Body of pancreas (tissue), 4 donors: ENCODE measurements around the gene FGF22. TPM values are rescaled to one million over a fixed set of nuclear protein-coding genes. Genes with fewer than 3 reads are reported as not detected.

Experiments used
- ATAC-seq: fragments of 150-250 bp; one replicate; pipeline ENCODE4 v1.9.1; 2016
- DNase-seq, 4 donors: peaks; one replicate each; pipeline ENCODE4 v3.0.0-alpha.2; 2019
- H3K27ac ChIP-seq, 4 donors: fragments of 200-600 bp; sonication (generic); 1 replicate in 3 of 4; 2 replicates in 1 of 4; pipeline versions ENCODE4 v1.5.1 to v1.6.1; 2016 to 2019; ENCODE audit warnings: mild to moderate bottlenecking in 1 of 4, mixed read lengths in 1 of 4, moderate library complexity in 1 of 4
- H3K27me3 ChIP-seq, 2 donors: fragments of 200-600 bp; sonication (generic); one replicate each; pipeline ENCODE4 v1.6.0; 2016; ENCODE audit warnings: mild to moderate bottlenecking in 1 of 2
- H3K36me3 ChIP-seq, 2 donors: fragments of 200-600 bp; sonication (generic); replicated peaks in 1 of 2; 2 replicates each; pipeline ENCODE4 v1.5.1; 2016; ENCODE audit warnings: low read depth in 2 of 2; ENCODE audit not compliant: insufficient read depth in 1 of 2
- H3K4me1 ChIP-seq: fragments of 200-600 bp; sonication (generic); one replicate; pipeline ENCODE4 v1.6.0; 2016
- H3K4me3 ChIP-seq, 2 donors: fragments of 200-600 bp; sonication (generic); 1 replicate in 1 of 2; 2 replicates in 1 of 2; pipeline ENCODE4 v1.5.1; 2016 to 2019
- H3K9me3 ChIP-seq, 3 donors: fragments of 200-600 bp; sonication (generic); 1 replicate in 2 of 3; 2 replicates in 1 of 3; pipeline ENCODE4 v1.5.1; 2016
- POLR2A ChIP-seq, 3 donors: fragments of 450-650 bp; IDR thresholded peaks; one replicate each; pipeline ENCODE4 v1.6.1; 2016; ENCODE audit warnings: antibody characterized with exemption in 3 of 3, mild to moderate bottlenecking in 2 of 3
- WGBS, 2 donors: methylation state at CpG; one replicate each; pipeline ENCODE4 v1.1.5; 2017; 5-methylcytosine and 5-hydroxymethylcytosine counted together
- intact Hi-C: fragments of 100-400 bp; cut with DNase I; formaldehyde crosslinking; loops from one replicate; pipeline ENCODE4 v1.15.1; 2023
- total RNA-seq, 2 donors: library from RNA; depleted of rRNA; stranded (reverse); fragments of >200 nt; gene quantifications; one replicate each; pipeline ENCODE4 v1.1.0, GENCODE V29; 2016
- TF ChIP-seq, protein P1 (sequence below), 7 experiments: fragments of 450-650 bp in 4 of 7; fragments of 200-600 bp in 3 of 7; sonication (generic) in 3 of 7; IDR thresholded peaks; one replicate each; pipeline ENCODE4 v1.5.1; 2016 to 2019; ENCODE audit warnings: antibody characterized with exemption in 7 of 7

The FGF22 gene
- total RNA-seq, 2 donors from 2014 or later: not detected

DNA sequence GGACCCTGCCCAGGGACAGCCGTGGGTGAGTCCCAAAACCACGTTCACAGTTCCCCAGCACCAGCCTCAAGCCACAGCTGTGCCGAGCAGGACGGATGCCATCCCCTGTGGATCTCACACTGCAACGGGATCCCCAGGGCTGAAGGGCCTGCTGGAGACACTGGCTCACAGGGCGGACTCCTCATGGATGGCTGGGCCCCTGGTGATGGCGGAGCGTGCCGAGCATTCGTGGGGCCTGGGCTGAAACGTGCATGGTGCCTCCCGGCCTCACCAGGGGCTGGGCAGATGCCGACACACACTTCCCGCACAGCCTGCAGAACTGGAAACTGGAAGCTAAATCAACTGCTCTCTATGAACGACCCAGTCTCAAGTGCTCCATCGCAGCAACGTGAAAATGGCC lies 13.7 kb downstream of the FGF22 start:
- no peak for DNase-seq
- Histone ChIP-seq H3K27ac (no peak overlapping the region), H3K4me3 (no peak overlapping the region), H3K27me3 (no peaks in the 10 kb centered on the region), H3K9me3 (no peaks in the 10 kb centered on the region), H3K36me3 (peaks cover 11 to 13% of the 10 kb centered on the region in 2 donors), H3K4me1 (peaks cover 16% of the 10 kb centered on the region)
- TF ChIP-seq, protein P1, sequence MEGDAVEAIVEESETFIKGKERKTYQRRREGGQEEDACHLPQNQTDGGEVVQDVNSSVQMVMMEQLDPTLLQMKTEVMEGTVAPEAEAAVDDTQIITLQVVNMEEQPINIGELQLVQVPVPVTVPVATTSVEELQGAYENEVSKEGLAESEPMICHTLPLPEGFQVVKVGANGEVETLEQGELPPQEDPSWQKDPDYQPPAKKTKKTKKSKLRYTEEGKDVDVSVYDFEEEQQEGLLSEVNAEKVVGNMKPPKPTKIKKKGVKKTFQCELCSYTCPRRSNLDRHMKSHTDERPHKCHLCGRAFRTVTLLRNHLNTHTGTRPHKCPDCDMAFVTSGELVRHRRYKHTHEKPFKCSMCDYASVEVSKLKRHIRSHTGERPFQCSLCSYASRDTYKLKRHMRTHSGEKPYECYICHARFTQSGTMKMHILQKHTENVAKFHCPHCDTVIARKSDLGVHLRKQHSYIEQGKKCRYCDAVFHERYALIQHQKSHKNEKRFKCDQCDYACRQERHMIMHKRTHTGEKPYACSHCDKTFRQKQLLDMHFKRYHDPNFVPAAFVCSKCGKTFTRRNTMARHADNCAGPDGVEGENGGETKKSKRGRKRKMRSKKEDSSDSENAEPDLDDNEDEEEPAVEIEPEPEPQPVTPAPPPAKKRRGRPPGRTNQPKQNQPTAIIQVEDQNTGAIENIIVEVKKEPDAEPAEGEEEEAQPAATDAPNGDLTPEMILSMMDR (IDR thresholded peaks at IDR 0.05): no peak
- no peak for TF ChIP-seq POLR2A (IDR thresholded peaks at IDR 0.05)
- 90 to 98% methylated on average over 8 to 17 of the region's 17 CpGs for WGBS, 2 donors
- intact Hi-C loops: no loop called here
- ATAC-seq: no peak

DNA sequence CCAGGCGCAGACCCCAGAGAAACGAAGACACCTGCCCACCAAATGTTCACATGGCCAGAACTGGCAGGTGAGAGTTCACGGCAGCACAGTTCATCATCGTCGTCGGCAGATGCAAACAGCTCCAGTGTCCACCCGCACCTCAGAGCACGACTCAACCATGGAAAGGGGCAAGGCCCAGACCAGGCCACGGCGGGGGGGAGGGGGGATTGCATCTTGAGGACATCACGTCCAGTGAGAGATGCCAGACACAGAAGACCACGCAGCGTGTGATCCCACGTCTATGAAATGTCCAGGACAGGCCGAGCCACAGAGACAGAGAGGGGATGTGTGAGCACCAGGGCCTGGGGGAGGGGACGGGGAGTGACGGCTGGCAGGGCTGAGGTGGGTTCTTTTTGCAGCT lies 16.0 kb downstream of the FGF22 start:
- Histone ChIP-seq H3K27me3 (no peaks in the 10 kb centered on the region), H3K4me3 (no peak overlapping the region), H3K9me3 (no peaks in the 10 kb centered on the region), H3K36me3 (peaks cover 4 to 6% of the 10 kb centered on the region in 2 donors), H3K27ac (no peak overlapping the region), H3K4me1 (peaks cover 39% of the 10 kb centered on the region)
- TF ChIP-seq POLR2A (IDR thresholded peaks at IDR 0.05): no peak
- TF ChIP-seq, protein P1 (IDR thresholded peaks at IDR 0.05): no peak
- no peak for ATAC-seq
- DNase-seq: no peak
- WGBS, 2 donors: 79 to 92% methylated on average over 17 of the region's 17 CpGs
- intact Hi-C loops: no loop called here

DNA sequence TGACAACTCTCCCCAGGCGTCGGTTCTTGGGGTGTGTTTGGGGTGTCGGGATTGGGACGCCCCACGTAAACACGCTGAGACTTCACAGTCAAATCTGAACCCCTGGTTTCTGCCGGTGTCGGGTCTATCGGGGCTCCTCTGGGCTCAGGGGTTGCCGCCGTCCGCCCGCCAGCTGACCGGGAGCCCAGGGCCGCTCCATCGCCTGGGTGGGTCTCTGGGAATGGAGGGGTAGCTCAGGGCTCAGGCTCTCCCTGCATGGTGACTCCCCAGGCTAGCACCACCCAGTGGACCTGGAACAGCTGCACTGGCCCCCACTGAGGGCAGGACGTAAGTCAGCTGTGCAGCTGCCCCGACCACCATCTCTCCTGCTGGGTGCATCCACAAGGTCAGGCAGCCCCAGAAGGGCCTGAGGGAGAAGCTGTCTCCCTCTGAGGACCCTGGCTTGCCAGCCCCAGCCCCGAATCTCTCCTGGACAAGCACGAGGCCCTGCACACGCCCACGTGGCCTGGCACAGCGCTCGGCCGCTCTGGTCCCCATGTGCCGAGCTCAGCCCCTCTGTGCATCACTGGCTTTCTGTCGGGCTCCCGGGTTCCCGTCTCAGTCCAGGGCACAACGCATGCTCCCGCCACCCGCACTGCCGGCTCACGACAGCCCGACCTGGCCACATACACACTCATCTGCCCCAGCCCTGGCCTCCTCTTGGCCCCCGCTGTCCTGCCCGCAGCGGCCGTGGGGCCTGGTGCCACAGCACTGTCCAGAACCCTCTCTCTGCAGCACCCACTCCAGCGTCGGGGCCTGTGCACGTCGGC lies 17.3 kb downstream of the FGF22 start:
- intact Hi-C loops: no loop called here
- H3K27ac ChIP-seq: no peak overlapping the region
- ATAC-seq: no peak
- H3K4me3 ChIP-seq: no peak overlapping the region
- WGBS, 2 donors: 89 to 91% methylated on average over 27 to 42 of the region's 43 CpGs
- H3K36me3 ChIP-seq: no peaks in the 10 kb centered on the region
- no peaks in the 10 kb centered on the region for H3K27me3 ChIP-seq
- H3K4me1 ChIP-seq: peaks cover 52% of the 10 kb centered on the region
- DNase-seq: peak in 1 of 4 donors; percentile 11
- TF ChIP-seq, protein P1 (IDR thresholded peaks at IDR 0.05): no peak
- no peak for TF ChIP-seq POLR2A (IDR thresholded peaks at IDR 0.05)
- no peaks in the 10 kb centered on the region for H3K9me3 ChIP-seq

DNA sequence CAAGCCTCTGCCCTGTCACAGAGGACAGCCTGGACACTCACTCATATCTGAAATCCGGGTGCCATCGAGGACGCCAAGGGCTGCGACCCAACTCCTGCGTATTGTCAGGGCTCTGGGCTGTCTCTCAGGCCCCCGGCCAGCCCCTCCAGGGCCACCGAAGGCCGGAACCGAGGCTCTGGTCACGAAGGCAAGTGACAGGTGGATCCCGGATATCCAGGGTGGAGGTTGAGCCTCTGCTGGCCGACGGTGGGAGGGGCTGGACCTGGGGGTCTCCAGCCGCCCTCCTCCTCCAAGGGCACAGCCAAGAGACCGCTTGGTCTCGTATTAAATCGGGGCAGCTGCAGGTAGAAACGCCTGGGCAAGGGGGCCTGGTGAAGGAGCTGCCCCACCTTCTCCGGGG lies 17.9 kb downstream of the FGF22 start:
- no peak for DNase-seq
- H3K4me1 ChIP-seq: peaks cover 54% of the 10 kb centered on the region
- H3K27me3 ChIP-seq: no peaks in the 10 kb centered on the region
- 77 to 100% methylated on average over 1 to 19 of the region's 19 CpGs for WGBS, 2 donors
- intact Hi-C loops: no loop called here
- H3K36me3 ChIP-seq: no peaks in the 10 kb centered on the region
- H3K4me3 ChIP-seq: no peak overlapping the region
- no peaks in the 10 kb centered on the region for H3K9me3 ChIP-seq
- no peak overlapping the region for H3K27ac ChIP-seq
- ATAC-seq: no peak
- no peak for TF ChIP-seq POLR2A (IDR thresholded peaks at IDR 0.05)
- TF ChIP-seq, protein P1 (IDR thresholded peaks at IDR 0.05): no peak
